GM19238 (cell line): ENCODE measurements around the gene MAGI2.

Experiments
- DNase-seq: peaks from one replicate; pipeline ENCODE4 v3.0.0; 2011; ENCODE audit warnings: low spot score; ENCODE audit not compliant: insufficient read length

The MAGI2 gene

DNA sequence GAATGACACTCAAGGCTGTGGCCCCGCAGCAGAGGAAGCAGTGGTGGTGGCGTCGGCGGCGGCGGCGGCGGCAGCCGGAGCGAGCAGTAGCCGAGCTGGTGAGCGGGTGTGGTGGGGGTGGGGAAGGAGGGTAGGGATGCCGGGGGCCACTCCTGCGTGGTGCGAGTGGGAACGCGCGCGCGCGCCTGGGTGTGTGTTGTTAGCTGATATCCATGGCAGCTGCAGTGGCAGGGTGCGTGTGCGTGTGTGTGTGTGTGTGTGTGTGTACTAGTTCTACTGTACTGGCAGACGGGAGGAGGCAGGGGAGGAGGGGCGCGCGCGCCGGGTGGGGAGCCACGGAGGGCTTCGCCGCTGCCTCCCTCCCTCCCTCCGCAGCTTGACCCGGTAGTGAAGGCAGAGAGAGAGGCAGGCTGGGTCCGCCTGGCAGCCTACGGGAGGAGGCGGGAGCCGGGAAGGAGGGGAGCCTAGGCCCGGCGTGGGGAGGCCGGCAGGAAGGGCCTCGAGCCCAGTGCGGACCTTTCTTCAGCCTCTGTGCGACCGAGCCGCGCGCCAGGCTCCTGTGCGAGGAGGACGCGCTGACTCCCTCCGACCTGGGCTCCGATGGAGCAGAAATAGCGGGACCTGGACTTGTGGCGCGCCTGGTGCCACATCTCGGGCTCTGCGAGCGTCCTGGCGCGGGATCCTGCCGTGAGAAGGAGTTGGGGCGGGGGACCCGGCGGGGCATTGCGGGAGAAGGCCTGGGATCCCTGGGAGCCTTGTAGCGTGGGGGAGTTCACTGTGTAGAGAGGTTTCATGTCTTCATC is at the start of gene MAGI2:
MAGI2 (minus strand) TSS at position 110 of the 803 bp plus-strand sequence. CDS start 347 bp downstream, outside the sequence.
- no peak for DNase-seq

DNA sequence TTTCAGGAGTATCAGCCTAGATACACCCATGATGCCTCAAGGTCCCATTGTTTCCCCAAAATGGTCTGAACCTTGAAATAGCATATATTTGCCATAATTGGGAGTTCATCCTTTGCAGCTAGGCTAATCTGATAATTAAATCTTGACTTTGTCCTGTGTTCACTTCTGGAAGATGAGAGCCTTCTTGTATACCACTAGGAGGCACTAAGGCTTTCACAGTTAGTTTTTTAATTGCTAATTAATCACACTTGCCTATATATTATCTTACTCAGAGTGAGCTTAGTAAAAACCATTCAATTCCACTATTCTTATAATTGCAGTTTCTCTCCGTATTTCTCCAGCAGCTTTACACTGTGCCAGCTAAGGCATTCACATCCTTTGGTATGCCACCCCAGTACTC is 48.7 kb upstream of the MAGI2 start:
- DNase-seq, result no peak

DNA sequence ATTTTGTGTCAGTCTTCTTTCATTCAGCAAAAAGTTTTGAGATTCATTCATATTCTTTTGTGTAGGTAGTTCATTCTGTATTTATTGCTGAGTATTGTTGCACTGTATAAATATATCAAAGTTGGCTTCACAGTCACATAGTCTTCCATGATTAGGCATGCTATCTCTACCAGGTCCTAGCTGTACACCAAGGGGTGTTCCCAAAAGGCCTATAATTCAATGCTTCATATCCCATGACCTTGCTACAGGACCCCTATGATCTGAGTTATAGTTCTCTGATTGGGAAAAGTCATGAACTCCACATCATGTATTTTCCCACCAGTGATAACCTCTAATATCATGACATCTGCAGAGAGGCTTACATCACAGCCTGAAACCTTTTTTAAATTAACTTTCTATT is 47.3 kb upstream of the MAGI2 start:
- DNase-seq, result no peak

GRCh38 chr7:79497728-79498127 is 44.3 kb upstream of the MAGI2 start:
- DNase-seq, result no peak

DNA sequence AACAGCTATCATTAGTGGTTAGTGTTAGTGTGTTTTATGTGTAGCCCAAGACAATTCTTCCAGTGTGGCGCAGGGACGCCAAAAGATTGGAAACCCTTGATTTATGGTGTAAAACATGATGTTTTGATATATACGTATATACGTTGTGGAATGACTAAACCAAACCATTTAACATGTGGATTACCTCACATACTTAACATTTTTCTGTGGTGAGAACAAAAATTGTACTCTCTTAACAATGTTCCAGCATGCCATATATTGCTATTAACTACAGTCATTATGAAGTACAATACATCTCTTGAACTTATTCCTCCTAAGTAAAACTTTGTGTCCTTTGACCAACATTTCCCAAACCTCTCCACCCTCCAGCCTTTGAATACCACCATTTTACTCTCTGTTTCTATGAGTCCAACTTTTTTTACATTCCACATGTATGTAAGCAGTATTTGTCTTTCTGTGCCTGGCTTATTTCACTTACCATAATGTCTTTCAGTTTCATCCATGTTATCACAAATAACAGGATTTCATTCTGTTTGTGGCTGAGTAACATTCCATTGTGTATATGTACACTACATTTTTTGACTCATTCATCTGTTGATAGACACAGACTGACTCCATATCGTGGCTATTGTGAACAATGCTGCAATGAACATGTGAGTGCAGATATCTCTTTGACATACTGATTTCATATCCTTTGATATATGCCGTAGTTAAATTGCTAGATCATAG is 42.2 kb upstream of the MAGI2 start:
- DNase-seq, result no peak

DNA sequence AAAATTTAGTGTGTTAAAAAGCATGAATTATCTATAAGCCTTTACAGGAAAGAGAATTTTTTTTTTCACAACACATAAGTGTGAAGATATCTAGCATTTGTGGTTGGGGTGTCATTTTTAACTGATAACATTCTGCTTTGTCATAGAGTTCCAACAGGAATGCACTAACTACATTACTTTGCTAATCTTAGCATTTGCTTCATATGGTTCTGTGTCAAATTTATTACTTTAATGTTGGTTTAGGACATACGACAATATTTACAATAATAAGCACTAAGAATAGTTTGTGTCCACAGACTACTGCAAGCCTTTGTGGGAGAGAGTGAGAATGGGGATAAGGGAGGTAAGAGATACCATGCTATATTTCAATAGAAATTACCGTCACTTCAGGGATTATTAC is 40.6 kb upstream of the MAGI2 start:
- DNase-seq, result no peak

DNA sequence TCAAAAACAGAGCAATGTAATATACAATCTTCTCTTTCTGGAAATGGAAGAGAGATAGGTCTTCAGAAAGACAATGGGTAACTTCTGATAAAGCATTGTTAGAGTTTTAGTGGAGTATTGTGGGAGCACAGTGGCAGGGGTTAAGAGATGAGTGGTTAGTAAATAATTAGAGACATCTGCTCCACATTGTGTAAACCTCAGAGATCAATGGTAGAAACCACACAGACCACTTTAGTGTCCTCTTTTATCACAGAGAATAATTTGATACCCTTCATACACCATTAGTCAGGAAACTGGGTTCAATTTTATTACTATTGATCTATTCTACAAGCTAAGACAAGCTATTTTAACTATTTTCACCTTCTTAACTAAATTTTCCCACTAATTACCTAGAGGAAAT is 35.9 kb upstream of the MAGI2 start:
- no peak for DNase-seq

DNA sequence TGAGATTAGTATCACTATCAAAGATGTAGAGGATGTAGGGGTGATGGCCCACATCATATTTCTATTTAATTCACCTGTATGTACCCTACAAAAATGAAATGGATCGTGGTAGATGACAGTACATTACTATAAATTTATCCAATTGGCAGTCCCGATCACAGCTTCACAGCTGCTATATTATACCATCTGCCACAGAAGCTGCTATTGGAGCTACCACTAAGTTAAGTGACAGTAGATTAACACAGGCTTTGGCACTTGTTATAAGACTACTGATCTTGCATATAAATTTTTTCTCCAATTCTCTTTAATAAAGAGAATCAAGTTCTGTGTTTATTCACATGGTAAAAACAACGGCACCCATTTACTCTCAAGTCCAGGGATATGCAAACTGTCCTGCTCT is 24.9 kb upstream of the MAGI2 start:
- no peak for DNase-seq

DNA sequence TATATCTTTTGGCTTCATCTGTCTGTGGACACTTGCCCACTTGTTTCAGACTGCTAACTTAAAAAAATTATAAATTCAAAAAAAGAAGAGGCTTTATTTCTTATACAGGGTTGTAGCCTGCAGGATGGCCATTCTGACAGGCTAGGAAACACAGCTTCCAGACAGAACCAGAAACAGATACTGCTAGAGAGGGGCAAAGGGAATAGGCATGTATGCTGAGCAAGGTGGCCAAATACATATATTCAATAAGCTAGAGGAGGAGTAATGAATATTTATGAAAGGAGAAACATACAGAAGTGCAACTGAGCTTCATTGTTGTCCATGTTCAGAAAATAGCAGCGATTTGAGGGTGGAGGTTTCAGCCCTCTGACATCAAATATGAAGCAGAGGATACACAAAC is 22.0 kb upstream of the MAGI2 start:
- no peak for DNase-seq

DNA sequence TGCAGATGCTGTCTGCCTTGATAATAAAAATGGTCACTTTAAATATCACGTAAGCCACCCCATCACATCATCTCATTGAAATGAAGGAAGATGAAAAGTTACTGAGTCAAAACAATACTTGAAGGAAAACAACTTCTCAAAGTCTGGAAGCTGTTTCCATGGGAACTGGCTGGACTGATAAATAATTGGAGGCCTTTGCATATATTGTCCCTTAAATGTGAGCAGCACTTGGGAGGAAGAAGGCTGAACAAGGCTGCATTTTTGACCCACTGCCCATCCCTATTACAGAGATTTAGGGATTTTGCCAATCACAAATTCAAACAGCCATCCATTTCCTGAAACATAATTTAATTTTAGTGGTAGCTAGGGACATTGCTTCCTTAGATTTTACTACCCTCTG is 18.2 kb upstream of the MAGI2 start:
- DNase-seq, result no peak

DNA sequence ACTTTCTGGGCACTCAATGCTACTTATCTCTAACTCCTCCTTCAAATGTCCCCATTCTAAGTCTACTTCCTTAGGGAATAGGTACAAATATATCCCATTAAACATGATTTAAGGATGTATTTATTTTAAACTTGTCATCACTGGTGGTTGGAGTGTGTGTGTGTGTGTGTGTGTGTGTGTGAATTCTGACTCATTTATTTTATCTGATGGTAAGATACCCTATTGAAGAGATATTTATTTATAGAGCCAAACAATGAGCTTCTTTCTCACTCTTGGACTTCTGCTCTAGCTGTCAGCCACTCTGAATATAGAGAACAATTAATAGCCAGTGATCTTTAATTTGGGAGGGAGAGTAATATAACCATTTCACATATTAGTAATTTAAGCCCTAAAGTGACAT is 17.8 kb upstream of the MAGI2 start:
- no peak for DNase-seq

GRCh38 chr7:79465551-79465950 is 12.1 kb upstream of the MAGI2 start:
- no peak for DNase-seq

DNA sequence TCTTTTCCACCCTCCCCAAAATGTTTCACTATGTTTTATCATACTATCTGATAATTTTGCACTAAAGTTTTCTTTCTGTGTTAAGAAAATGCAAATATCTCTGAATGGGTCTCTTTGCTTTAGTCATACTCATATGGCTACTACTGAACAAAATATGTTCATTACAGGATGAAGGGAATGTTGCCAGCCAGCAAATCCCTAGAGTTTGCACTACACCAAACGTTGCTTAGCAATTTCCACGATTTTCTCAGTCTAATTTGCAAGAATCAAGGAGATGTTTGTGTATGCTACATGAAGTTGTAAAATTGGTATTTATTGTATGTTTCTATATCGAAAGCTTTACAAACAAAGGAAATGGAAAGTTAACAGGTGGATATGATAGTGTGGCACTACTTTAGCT is 10.6 kb upstream of the MAGI2 start:
- no peak for DNase-seq

DNA sequence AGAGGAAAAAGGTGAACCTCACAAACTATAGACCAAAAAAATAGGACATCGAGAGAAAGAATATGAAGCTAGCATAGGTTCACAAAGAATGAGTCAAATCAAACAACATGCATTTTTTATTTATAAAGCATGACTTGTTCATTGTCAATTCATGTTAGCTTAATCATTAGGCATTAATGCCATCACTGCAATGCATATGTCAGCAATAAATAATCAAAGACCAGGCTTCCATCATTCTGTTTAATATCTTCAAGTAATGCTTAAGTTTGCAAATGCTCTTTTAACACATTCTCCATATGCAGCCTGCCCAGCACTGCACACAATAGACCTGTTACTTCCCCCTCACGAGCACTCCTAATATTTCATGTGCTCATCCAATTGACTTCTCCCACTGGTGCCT is 8.9 kb upstream of the MAGI2 start:
- no peak for DNase-seq

DNA sequence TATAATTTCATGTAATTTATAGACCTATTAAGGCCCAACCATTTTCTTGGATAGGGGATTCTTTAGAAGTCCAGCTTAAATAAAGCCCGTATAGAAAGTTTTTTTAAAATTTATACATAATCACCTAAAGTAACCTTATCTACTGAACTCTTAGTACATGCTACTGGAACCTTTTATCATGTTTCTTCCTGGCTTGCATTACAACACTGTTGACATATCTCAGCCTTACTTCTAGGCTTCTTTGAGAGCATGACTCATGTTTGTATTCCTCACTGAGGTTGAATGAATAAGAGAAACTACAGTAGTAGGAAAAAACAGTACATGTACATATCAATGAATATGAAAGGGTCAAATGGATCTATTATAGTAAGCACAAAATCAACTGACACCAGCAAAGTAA is 8.2 kb upstream of the MAGI2 start:
- no peak for DNase-seq

- DNase-seq, result no peak
Measured at GRCh38 chr7:79459381-79459780, 5.9 kb upstream of the MAGI2 start.

- DNase-seq, result no peak
Measured at GRCh38 chr7:79458796-79459195, 5.3 kb upstream of the MAGI2 start.

GRCh38 chr7:79455173-79455790 is 1.8 kb upstream of the MAGI2 start:
- DNase-seq, result no peak

DNA sequence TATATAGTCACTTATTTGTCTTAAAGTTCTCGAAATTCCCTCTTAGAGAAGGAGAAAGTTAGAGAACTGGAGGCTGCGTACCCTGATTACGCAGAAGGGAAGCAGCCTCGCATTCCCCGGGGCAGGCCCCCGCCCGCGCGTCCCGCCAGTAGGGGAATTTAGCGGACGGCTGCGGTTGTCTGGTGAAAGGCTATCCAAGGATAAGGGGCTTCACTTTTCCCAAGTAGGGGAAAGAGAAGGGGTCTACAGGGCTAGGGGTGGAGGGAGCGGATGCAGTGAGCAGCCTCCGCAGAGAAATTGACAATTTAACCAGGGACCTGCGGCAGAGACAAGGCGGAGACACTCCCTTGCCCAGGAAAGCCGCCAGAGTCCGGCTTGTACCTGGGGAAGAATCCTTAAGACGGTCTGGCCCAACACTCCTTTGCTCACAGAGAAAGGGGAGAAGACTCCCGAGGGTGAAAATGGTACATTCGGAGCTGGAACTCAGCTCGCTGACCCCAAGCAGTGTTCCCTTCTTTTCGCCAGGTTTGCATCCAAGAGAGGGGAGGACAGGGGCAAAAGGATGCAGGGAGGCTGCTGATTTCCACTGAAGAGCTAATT is 994 bp upstream of the MAGI2 start:
- no peak for DNase-seq

- no peak for DNase-seq
Measured at GRCh38 chr7:79453266-79453557, 255 bp downstream of the MAGI2 start.

DNA sequence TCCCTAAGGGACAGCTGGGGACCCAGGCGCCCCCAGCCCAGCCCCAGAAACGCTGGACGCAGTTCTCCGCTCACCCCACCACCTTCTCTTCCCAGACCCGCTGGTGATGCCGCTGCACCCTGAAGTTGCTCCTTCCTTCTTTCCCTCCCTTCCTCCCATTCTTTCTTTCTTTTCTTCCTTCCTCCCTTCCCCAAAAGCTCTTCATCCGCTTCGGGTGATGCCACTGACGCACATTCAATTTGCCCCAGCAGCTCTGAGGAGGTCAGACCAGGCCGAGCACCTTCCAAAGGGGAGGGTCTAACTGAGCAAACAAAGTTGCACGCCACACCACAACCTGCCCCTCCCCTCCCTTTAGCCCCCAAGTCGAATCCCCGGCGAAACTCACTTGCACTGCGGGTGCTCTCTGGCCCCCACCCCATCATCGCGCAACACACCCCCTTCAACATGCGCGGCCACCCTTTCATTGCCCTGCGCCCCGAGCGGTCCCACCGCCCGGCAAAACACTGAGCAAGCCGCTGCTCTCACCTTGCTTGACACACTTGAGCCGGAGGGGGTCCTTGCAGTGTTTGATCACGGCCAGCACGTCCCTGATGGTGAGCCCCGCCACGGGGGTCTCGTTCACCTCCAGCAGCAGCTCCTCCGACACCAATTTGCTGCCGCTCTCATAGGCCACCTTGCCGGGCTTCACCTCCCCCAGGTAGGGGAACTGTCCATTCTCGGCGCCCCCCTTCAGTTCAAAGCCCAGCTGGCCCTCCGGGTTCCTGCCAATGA is 787 bp downstream of the MAGI2 start:
- DNase-seq, result no peak
